Endodermal cell (in vitro differentiated cells): ENCODE measurements around the gene DLG5. TPM values are rescaled to one million over a fixed set of nuclear protein-coding genes. Genes with fewer than 3 reads are reported as not detected.

ENCODE experiments used
- DNase-seq: peaks from one replicate; pipeline ENCODE4 v3.0.0-alpha.2; 2017
- H3K27ac ChIP-seq: 2 replicates; pipeline ENCODE4 v1.5.1; 2013; ENCODE audit warnings: mild to moderate bottlenecking, low read depth, low read length, moderate library complexity
- H3K27me3 ChIP-seq: 2 replicates; pipeline ENCODE4 v1.6.1; 2013; ENCODE audit warnings: mild to moderate bottlenecking, low read length, moderate library complexity; ENCODE audit not compliant: insufficient read depth, control insufficient read depth, poor library complexity, severe bottlenecking
- H3K36me3 ChIP-seq: 2 replicates; pipeline ENCODE4 v1.7.0; 2013; ENCODE audit warnings: mild to moderate bottlenecking, low read length, moderate library complexity; ENCODE audit not compliant: control insufficient read depth, insufficient read depth
- H3K4me1 ChIP-seq: one replicate; pipeline ENCODE4 v1.7.0; 2013; ENCODE audit warnings: low read length; ENCODE audit not compliant: control insufficient read depth, insufficient read depth
- H3K4me3 ChIP-seq: 2 replicates; pipeline ENCODE4 v1.5.1; 2013; ENCODE audit warnings: mild to moderate bottlenecking, low read length, moderate library complexity
- H3K9ac ChIP-seq: 2 replicates; pipeline ENCODE4 v1.6.1; 2013; ENCODE audit warnings: mild to moderate bottlenecking, low read length, moderate library complexity; ENCODE audit not compliant: poor library complexity, severe bottlenecking; ENCODE audit errors: extremely low read depth
- H3K9me3 ChIP-seq: 2 replicates; pipeline ENCODE4 v1.6.1; 2013; ENCODE audit warnings: mild to moderate bottlenecking, low read length, moderate library complexity; ENCODE audit not compliant: control insufficient read depth
- H3K27ac Mint-ChIP-seq: 2 replicates; pipeline ENCODE4 v1.8.0; 2020; ENCODE audit warnings: mixed read lengths
- H3K27me3 Mint-ChIP-seq: 2 replicates; pipeline ENCODE4 v1.8.0; 2021; ENCODE audit warnings: mild to moderate bottlenecking, mixed read lengths; ENCODE audit not compliant: insufficient read depth
- H3K36me3 Mint-ChIP-seq: 2 replicates; pipeline ENCODE4 v1.8.0; 2020; ENCODE audit warnings: low read depth, mixed read lengths
- H3K4me1 Mint-ChIP-seq: 2 replicates; pipeline ENCODE4 v1.8.0; 2020; ENCODE audit warnings: mixed read lengths
- H3K4me3 Mint-ChIP-seq: 2 replicates; pipeline ENCODE4 v1.8.0; 2020; ENCODE audit warnings: mild to moderate bottlenecking, moderate library complexity, mixed read lengths
- H3K9me3 Mint-ChIP-seq: 2 replicates; pipeline ENCODE4 v1.8.0; 2020; ENCODE audit warnings: mild to moderate bottlenecking, mixed read lengths
- CTCF ChIP-seq: fragments of 200-600 bp; sonication (generic); conservative IDR thresholded peaks from 2 replicates; pipeline ENCODE4 v1.5.0; 2021; ENCODE audit warnings: antibody characterized with exemption, mild to moderate bottlenecking
- WGBS, 2 experiments: methylation state at CpG; one replicate each; pipeline versions ENCODE4 v1.1.5 to v1.1.7; 2013; ENCODE audit warnings: missing lambda C conversion rate in 2 of 2, mixed read lengths in 1 of 2; ENCODE audit not compliant: insufficient coverage in 1 of 2, insufficient read length in 1 of 2; 5-methylcytosine and 5-hydroxymethylcytosine counted together
- total RNA-seq, 2 donors: library from RNA; stranded (reverse); fragmentation: NEBNext Ultra II Directional in 1 of 2; extraction: Animal tissue kit (Norgen Biotek cat#: 25700) in 1 of 2; gene quantifications; 2 replicates in 1 of 2; 3 replicates in 1 of 2; pipeline ENCODE4 v1.2.1, GENCODE V29; 2021

The DLG5 gene
- total RNA-seq, 2 donors from 2014 or later: 79.4 to 83.4 TPM

GRCh38 chr10:77806511-77807157 is 119.9 kb downstream of the DLG5 start:
- Mint-ChIP-seq H3K4me1 (no peaks in the 10 kb centered on the region), H3K27ac (no peak overlapping the region), H3K4me3 (no peak overlapping the region), H3K9me3 (no peaks in the 10 kb centered on the region), H3K27me3 (no peaks in the 10 kb centered on the region), H3K36me3 (peaks cover 84% of the 10 kb centered on the region)
- Histone ChIP-seq H3K9ac (no peak overlapping the region), H3K4me3 (no peak overlapping the region), H3K9me3 (no peaks in the 10 kb centered on the region), H3K4me1 (no peaks in the 10 kb centered on the region), H3K27me3 (no peaks in the 10 kb centered on the region), H3K36me3 (peaks cover 80% of the 10 kb centered on the region), H3K27ac (no peak overlapping the region)
- TF ChIP-seq CTCF: no peak
- WGBS, 2 experiments: 90 to 94% methylated on average over 13 to 19 of the region's 19 CpGs
- no peak for DNase-seq

GRCh38 chr10:77805676-77806075 is 120.9 kb downstream of the DLG5 start:
- Histone ChIP-seq H3K36me3 (peaks cover 83% of the 10 kb centered on the region), H3K27ac (no peak overlapping the region), H3K9me3 (no peaks in the 10 kb centered on the region), H3K27me3 (no peaks in the 10 kb centered on the region), H3K4me3 (no peak overlapping the region), H3K9ac (no peak overlapping the region), H3K4me1 (no peaks in the 10 kb centered on the region)
- no peak for TF ChIP-seq CTCF
- peaks cover 80% of the 10 kb centered on the region for H3K36me3 Mint-ChIP-seq
- H3K9me3 Mint-ChIP-seq: no peaks in the 10 kb centered on the region
- H3K27ac Mint-ChIP-seq: no peak overlapping the region
- WGBS, 2 experiments: 90 to 96% methylated on average over 11 to 14 of the region's 14 CpGs
- no peaks in the 10 kb centered on the region for H3K27me3 Mint-ChIP-seq
- no peak for DNase-seq
- no peaks in the 10 kb centered on the region for H3K4me1 Mint-ChIP-seq
- H3K4me3 Mint-ChIP-seq: no peak overlapping the region

GRCh38 chr10:77804371-77804770 is 122.2 kb downstream of the DLG5 start:
- 97 to 100% methylated on average over 2 to 3 of the region's 3 CpGs for WGBS, 2 experiments
- H3K9me3 ChIP-seq: no peaks in the 10 kb centered on the region
- no peak overlapping the region for H3K27ac Mint-ChIP-seq
- H3K9me3 Mint-ChIP-seq: no peaks in the 10 kb centered on the region
- H3K4me1 ChIP-seq: no peaks in the 10 kb centered on the region
- no peak overlapping the region for H3K4me3 ChIP-seq
- H3K27me3 ChIP-seq: no peaks in the 10 kb centered on the region
- H3K4me3 Mint-ChIP-seq: no peak overlapping the region
- peaks cover 77% of the 10 kb centered on the region for H3K36me3 Mint-ChIP-seq
- no peaks in the 10 kb centered on the region for H3K4me1 Mint-ChIP-seq
- no peaks in the 10 kb centered on the region for H3K27me3 Mint-ChIP-seq
- no peak for TF ChIP-seq CTCF
- H3K9ac ChIP-seq: no peak overlapping the region
- no peak overlapping the region for H3K27ac ChIP-seq
- peaks cover 81% of the 10 kb centered on the region for H3K36me3 ChIP-seq
- no peak for DNase-seq
